H1 (cell line): ENCODE data around the gene FOXN4. TPM values are rescaled to one million over a fixed set of nuclear protein-coding genes. Genes with fewer than 3 reads are reported as not detected.

ENCODE experiments used
- CTCF ChIA-PET: fragments of 300-600 bp; sonication (Branson Sonifier 250); formaldehyde crosslinking; loops from one replicate; lab custom pipeline; 2021; ENCODE audit not compliant: partially characterized antibody; lab: Charles Lee
- POLR2A ChIA-PET: fragments of 300-600 bp; sonication (Branson Sonifier 250); formaldehyde crosslinking; loops from one replicate; lab custom pipeline; 2021; ENCODE audit warnings: inconsistent platforms; ENCODE audit not compliant: partially characterized antibody; lab: Charles Lee
- DNase-seq, 2 experiments: peaks; one replicate each; pipeline versions ENCODE4 v3.0.0 to v3.0.0-alpha.2; 2010 to 2022; ENCODE audit warnings: low spot score in 2 of 2, low read depth in 1 of 2, mixed read lengths in 1 of 2
- FAIRE-seq: peaks from 2 replicates; lab custom pipeline; 2011; peaks lifted over from hg19 to GRCh38; lab: Jason Lieb, UNC
- H2AFZ ChIP-seq: 2 replicates; pipeline ENCODE4 v1.8.1; 2012; ENCODE audit warnings: low read length, inconsistent platforms
- H2AK5ac ChIP-seq: 2 replicates; pipeline ENCODE4 v1.6.1; 2013; ENCODE audit warnings: low read depth, low read length
- H2BK120ac ChIP-seq: replicated peaks from 2 replicates; pipeline ENCODE3; 2013; ENCODE audit warnings: low read depth, low read length, inconsistent platforms
- H2BK12ac ChIP-seq: 2 replicates; pipeline ENCODE4 v1.6.1; 2013; ENCODE audit warnings: low read depth, low read length
- H2BK15ac ChIP-seq: 2 replicates; pipeline ENCODE4 v1.6.1; 2013; ENCODE audit warnings: low read length
- H2BK20ac ChIP-seq: 2 replicates; pipeline ENCODE4 v1.6.1; 2013; ENCODE audit warnings: low read length
- H2BK5ac ChIP-seq: 2 replicates; pipeline ENCODE4 v1.6.1; 2013; ENCODE audit warnings: low read depth, low read length
- H3K14ac ChIP-seq: 2 replicates; pipeline ENCODE4 v1.6.1; 2013; ENCODE audit warnings: inconsistent platforms; ENCODE audit not compliant: insufficient read length
- H3K18ac ChIP-seq: 2 replicates; pipeline ENCODE4 v1.6.1; 2013; ENCODE audit warnings: low read length; ENCODE audit errors: extremely low read depth
- H3K23ac ChIP-seq: 2 replicates; pipeline ENCODE4 v1.6.1; 2013; ENCODE audit warnings: inconsistent platforms; ENCODE audit not compliant: insufficient read length
- H3K23me2 ChIP-seq: 2 replicates; pipeline ENCODE4 v1.6.1; 2013; ENCODE audit warnings: low read depth, low read length
- H3K27ac ChIP-seq: 2 replicates; pipeline ENCODE4 v1.6.1; 2011; ENCODE audit warnings: low read depth, low read length, inconsistent platforms
- H3K27me3 ChIP-seq, 4 experiments: replicated peaks in 1 of 4; 1 replicate in 1 of 4; 2 replicates in 3 of 4; pipeline versions ENCODE4 v1.6.1 to v1.8.1; 2011 to 2013; ENCODE audit warnings: low read length in 3 of 4, mild to moderate bottlenecking in 3 of 4, inconsistent platforms in 2 of 4, mixed read lengths in 2 of 4, moderate library complexity in 1 of 4; ENCODE audit not compliant: control insufficient read depth in 3 of 4, insufficient read depth in 3 of 4; ENCODE audit errors: extremely low read depth in 1 of 4
- H3K36me3 ChIP-seq, 4 experiments: 2 replicates each; pipeline versions ENCODE4 v1.6.1 to v1.8.1; 2011 to 2013; ENCODE audit warnings: mild to moderate bottlenecking in 4 of 4, low read length in 3 of 4, moderate library complexity in 2 of 4, control low read depth in 1 of 4, inconsistent platforms in 1 of 4; ENCODE audit not compliant: insufficient read depth in 4 of 4, control insufficient read depth in 2 of 4
- H3K4ac ChIP-seq: replicated peaks from 2 replicates; pipeline ENCODE3; 2013; ENCODE audit warnings: low read length, low read depth, mixed read lengths, inconsistent platforms; ENCODE audit not compliant: insufficient read length
- H3K4me1 ChIP-seq, 4 experiments: replicated peaks in 1 of 4; 1 replicate in 1 of 4; 2 replicates in 3 of 4; pipeline versions ENCODE4 v1.6.1 to v1.8.1; 2011 to 2013; ENCODE audit warnings: low read length in 3 of 4, inconsistent platforms in 2 of 4, mixed read lengths in 1 of 4; ENCODE audit not compliant: insufficient read depth in 4 of 4, control insufficient read depth in 3 of 4
- H3K4me2 ChIP-seq, 2 experiments: 2 replicates each; pipeline versions ENCODE4 v1.6.1 to v1.8.1; 2011 to 2013; ENCODE audit warnings: low read depth in 2 of 2, low read length in 2 of 2, control low read depth in 1 of 2, inconsistent platforms in 1 of 2, mild to moderate bottlenecking in 1 of 2; ENCODE audit not compliant: insufficient read depth in 1 of 2
- H3K4me3 ChIP-seq, 4 experiments: fragments of 200-600, 300-600 bp in 1 of 4; sonication (generic), shearing (Covaris generic), sonication (Bioruptor Twin) in 1 of 4; 2 replicates each; pipeline versions ENCODE4 v1.5.1 to v1.8.1; 2011 to 2016; ENCODE audit warnings: low read length in 4 of 4, low read depth in 3 of 4, control low read depth in 2 of 4, inconsistent platforms in 2 of 4, mild to moderate bottlenecking in 2 of 4, mixed read lengths in 1 of 4, moderate library complexity in 1 of 4; ENCODE audit not compliant: insufficient read depth in 2 of 4; ENCODE audit errors: extremely low read depth in 1 of 4
- H3K56ac ChIP-seq: replicated peaks from 2 replicates; pipeline ENCODE3; 2013; ENCODE audit warnings: low read depth, mild to moderate bottlenecking, mixed read lengths, low read length, inconsistent platforms; ENCODE audit not compliant: insufficient read length
- H3K79me1 ChIP-seq: 2 replicates; pipeline ENCODE4 v1.6.1; 2013; ENCODE audit warnings: low read depth, low read length, control low read depth
- H3K79me2 ChIP-seq, 2 experiments: 2 replicates each; pipeline versions ENCODE4 v1.6.1 to v1.8.1; 2012 to 2013; ENCODE audit warnings: low read length in 2 of 2, mild to moderate bottlenecking in 2 of 2, inconsistent platforms in 1 of 2; ENCODE audit not compliant: insufficient read depth in 2 of 2, control insufficient read depth in 1 of 2
- H3K9ac ChIP-seq, 4 experiments: replicated peaks in 1 of 4; 1 replicate in 1 of 4; 2 replicates in 3 of 4; pipeline versions ENCODE4 v1.6.1 to v1.8.1; 2011 to 2013; ENCODE audit warnings: low read depth in 3 of 4, low read length in 3 of 4, control low read depth in 2 of 4, mild to moderate bottlenecking in 2 of 4, moderate library complexity in 2 of 4, inconsistent platforms in 1 of 4; ENCODE audit errors: extremely low read depth in 1 of 4
- H3K9me3 ChIP-seq, 2 experiments: 2 replicates each; pipeline versions ENCODE4 v1.6.1 to v1.8.1; 2012 to 2013; ENCODE audit warnings: mild to moderate bottlenecking in 2 of 2, moderate library complexity in 2 of 2, control low read depth in 1 of 2, inconsistent platforms in 1 of 2, low read depth in 1 of 2, low read length in 1 of 2, mixed read lengths in 1 of 2; ENCODE audit not compliant: insufficient read depth in 2 of 2
- H4K20me1 ChIP-seq, 2 experiments: replicated peaks in 1 of 2; 2 replicates each; pipeline versions ENCODE3 to v1.8.1; 2011 to 2013; ENCODE audit warnings: inconsistent platforms in 2 of 2, low read length in 2 of 2, mild to moderate bottlenecking in 1 of 2; ENCODE audit not compliant: insufficient read depth in 2 of 2, control insufficient read depth in 1 of 2
- H4K5ac ChIP-seq: 2 replicates; pipeline ENCODE4 v1.6.1; 2013; ENCODE audit warnings: low read length, low read depth, mixed read lengths, inconsistent platforms; ENCODE audit not compliant: insufficient read length
- H4K8ac ChIP-seq: 2 replicates; pipeline ENCODE4 v1.8.0; 2013; ENCODE audit warnings: mild to moderate bottlenecking, moderate library complexity, low read length, inconsistent platforms; ENCODE audit not compliant: insufficient read depth; ENCODE audit errors: extremely low read depth
- H4K91ac ChIP-seq: replicated peaks from 2 replicates; pipeline ENCODE3; 2013; ENCODE audit warnings: low read length, mixed read lengths, inconsistent platforms; ENCODE audit not compliant: insufficient read length
- ATF3 ChIP-seq: IDR thresholded peaks from 2 replicates; pipeline ENCODE4 v1.6.1; 2011; ENCODE audit warnings: low read depth, mild to moderate bottlenecking, low read length; ENCODE audit not compliant: insufficient read depth
- BACH1 ChIP-seq: IDR thresholded peaks from 2 replicates; pipeline ENCODE4 v1.6.1; 2012; ENCODE audit warnings: low read length, improper control_type of control experiment
- BRCA1 ChIP-seq: IDR thresholded peaks from 2 replicates; pipeline ENCODE4 v1.6.1; 2012; ENCODE audit warnings: low read depth, low read length, improper control_type of control experiment
- CEBPB ChIP-seq: IDR thresholded peaks from 2 replicates; pipeline ENCODE4 v1.6.1; 2012; ENCODE audit warnings: low read depth, low read length
- CREB1 ChIP-seq: IDR thresholded peaks from 2 replicates; pipeline ENCODE4 v1.6.1; 2012; ENCODE audit warnings: inconsistent platforms
- EGR1 ChIP-seq: IDR thresholded peaks from 2 replicates; pipeline ENCODE4 v1.6.1; 2011; ENCODE audit warnings: low read depth, low read length, borderline replicate concordance
- FOSL1 ChIP-seq: IDR thresholded peaks from 2 replicates; pipeline ENCODE4 v1.6.1; 2011; ENCODE audit warnings: mild to moderate bottlenecking, low read depth, low read length, moderate library complexity; ENCODE audit not compliant: insufficient read depth
- HDAC6 ChIP-seq: IDR thresholded peaks from one replicate; pipeline ENCODE4 v1.7.1; 2012; ENCODE audit warnings: low read depth, mild to moderate bottlenecking, inconsistent platforms, low read length, moderate library complexity
- JUND ChIP-seq: IDR thresholded peaks from 2 replicates; pipeline ENCODE4 v1.6.1; 2011; ENCODE audit warnings: mild to moderate bottlenecking, improper control_type of control experiment, low read length
- SAP30 ChIP-seq: fragments of 300-600 bp; sonication (generic); IDR thresholded peaks from 2 replicates; pipeline ENCODE4 v1.7.1; 2012; ENCODE audit warnings: low read length, moderate library complexity, mild to moderate bottlenecking, inconsistent platforms; ENCODE audit not compliant: insufficient read depth, insufficient replicate concordance
- SP1 ChIP-seq: IDR thresholded peaks from 2 replicates; pipeline ENCODE4 v1.6.1; 2011; ENCODE audit warnings: low read depth, low read length
- TAF7 ChIP-seq: optimal IDR thresholded peaks from 2 replicates; pipeline ENCODE3; 2011; ENCODE audit warnings: low read depth, mild to moderate bottlenecking, inconsistent platforms, low read length, moderate library complexity, borderline replicate concordance
- USF2 ChIP-seq: IDR thresholded peaks from 2 replicates; pipeline ENCODE4 v1.6.1; 2011; ENCODE audit warnings: low read length, improper control_type of control experiment
- ZNF274 ChIP-seq: IDR thresholded peaks from 2 replicates; pipeline ENCODE4 v1.7.0; 2012; ENCODE audit warnings: low read length, borderline replicate concordance; ENCODE audit errors: extremely low read depth
- WGBS, 2 experiments: shearing (Covaris generic) in 1 of 2; methylation state at CpG; one replicate each; pipeline versions ENCODE4 v1.1.6 to v1.1.7; 2013 to 2015; ENCODE audit warnings: low lambda C conversion rate in 2 of 2, mixed read lengths in 2 of 2, inconsistent platforms in 1 of 2, low coverage in 1 of 2, missing lambda C conversion rate in 1 of 2; ENCODE audit not compliant: insufficient replicate concordance in 2 of 2, insufficient coverage in 1 of 2, insufficient read length in 1 of 2; ENCODE audit errors: extremely low coverage in 1 of 2, missing lambda C conversion rate in 1 of 2; 5-methylcytosine and 5-hydroxymethylcytosine counted together
- polyA plus RNA-seq, 7 experiments: library from polyadenylated mRNA; depleted of rRNA in 3 of 7; stranded (reverse) in 5 of 7; unstranded in 2 of 7; fragments of >200 nt in 5 of 7; fragments of 200-250 nt in 2 of 7; gene quantifications; 1 replicate in 5 of 7; 2 replicates in 1 of 7; 4 replicates in 1 of 7; pipeline versions ENCODE4 v1.2.1 to v1.2.3, GENCODE V29; 2011 to 2013; ENCODE audit warnings: missing spikeins in 2 of 7, mixed read lengths in 2 of 7
- total RNA-seq: library from RNA; stranded (reverse); fragmentation: NEBNext Ultra II Directional; extraction: Animal tissue kit (Norgen Biotek cat#: 25700); gene quantifications from 2 replicates; pipeline ENCODE4 v1.2.1, GENCODE V29; 2021

FOXN4 gene
- total and polyA plus RNA-seq, 2 of the 8 experiments (the other 6 are each of a cell fraction or from before 2014, with no cell fraction given) = 0.26 to 0.29 TPM

GRCh38 chr12:109286652-109287051, 22.4 kb downstream of the FOXN4 start:
- Histone ChIP-seq H2BK15ac (no peak overlapping the region), H4K5ac (no peak overlapping the region), H3K4me2 (no peak overlapping the region), H3K79me1 (no peaks in the 10 kb centered on the region), H3K9ac (no peak overlapping the region), H3K18ac (no peak overlapping the region), H2BK120ac (no peak overlapping the region), H3K79me2 (no peaks in the 10 kb centered on the region), H2BK20ac (no peak overlapping the region), H2BK12ac (no peak overlapping the region), H2AK5ac (no peak overlapping the region), H4K8ac (no peak overlapping the region), H2AFZ (no peak overlapping the region), H3K14ac (no peak overlapping the region), H3K56ac (no peak overlapping the region), H3K4me3 (no peak overlapping the region), H3K27ac (no peak overlapping the region), H3K4me1 (peaks cover 0 to 8% (median 5%) of the 10 kb centered on the region in 4 experiments; a peak in 6 of 7 replicates), H3K23me2 (no peaks in the 10 kb centered on the region), H3K9me3 (no peaks in the 10 kb centered on the region), H2BK5ac (no peak overlapping the region), H3K27me3 (no peaks in the 10 kb centered on the region), H4K91ac (no peak overlapping the region), H3K36me3 (no peaks in the 10 kb centered on the region), H3K4ac (no peak overlapping the region), H3K23ac (no peak overlapping the region), H4K20me1 (no peaks in the 10 kb centered on the region)
- 92% methylated on average over 4 of the region's 4 CpGs; no CpG with 5 or more reads in 1 of the 2 experiments for WGBS, 2 experiments
- ChIA-PET POLR2A (interaction anchor here (2.2 kb wide), 1 partner anchor 13 kb away, joined by 6 read pairs; no protein-coding TSS in a partner anchor), CTCF (interaction anchor here (0.6 to 1.4 kb wide), 4 partner anchors 15 to 101 kb away, joined by 3 to 5 read pairs (median 3); no protein-coding TSS in a partner anchor)
- no peak for FAIRE-seq
- no peak for DNase-seq
- no peak for TF ChIP-seq FOSL1
- TF ChIP-seq CEBPB = no peak
- no peak for TF ChIP-seq BRCA1
- TF ChIP-seq CREB1 = no peak
- TF ChIP-seq ZNF274 = no peak
- TF ChIP-seq SP1 = no peak
- no peak for TF ChIP-seq BACH1
- no peak for TF ChIP-seq HDAC6
- no peak for TF ChIP-seq JUND
- no peak for TF ChIP-seq ATF3
- no peak for TF ChIP-seq USF2
- TF ChIP-seq EGR1 = no peak
- TF ChIP-seq SAP30 = no peak
- TF ChIP-seq TAF7 = no peak
